ENCODE measurements around the gene SYT6. TPM values are rescaled to one million over a fixed set of nuclear protein-coding genes. Genes with fewer than 3 reads are reported as not detected.

SYT6 gene, protein sequence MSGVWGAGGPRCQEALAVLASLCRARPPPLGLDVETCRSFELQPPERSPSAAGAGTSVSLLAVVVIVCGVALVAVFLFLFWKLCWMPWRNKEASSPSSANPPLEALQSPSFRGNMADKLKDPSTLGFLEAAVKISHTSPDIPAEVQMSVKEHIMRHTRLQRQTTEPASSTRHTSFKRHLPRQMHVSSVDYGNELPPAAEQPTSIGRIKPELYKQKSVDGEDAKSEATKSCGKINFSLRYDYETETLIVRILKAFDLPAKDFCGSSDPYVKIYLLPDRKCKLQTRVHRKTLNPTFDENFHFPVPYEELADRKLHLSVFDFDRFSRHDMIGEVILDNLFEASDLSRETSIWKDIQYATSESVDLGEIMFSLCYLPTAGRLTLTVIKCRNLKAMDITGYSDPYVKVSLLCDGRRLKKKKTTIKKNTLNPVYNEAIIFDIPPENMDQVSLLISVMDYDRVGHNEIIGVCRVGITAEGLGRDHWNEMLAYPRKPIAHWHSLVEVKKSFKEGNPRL
- total RNA-seq: 10.3 TPM

GRCh38 chr1:114153261-114154145 lies at the start of gene SYT6:
TSS of gene SYT6 (minus strand) at chr1:114153869. CDS start at chr1:114153772, 97 bp downstream.

Other genes with a start within 250 kb of the SYT6 start
- 37.5 TPM for gene AP4B1, start 249.1 kb downstream of the SYT6 start, total RNA-seq
- gene DCLRE1B, start 248.5 kb downstream of the SYT6 start, total RNA-seq: 5.2 TPM
- 83.2 TPM for gene HIPK1, start 224.5 kb downstream of the SYT6 start, total RNA-seq
- gene OLFML3, start 174.4 kb downstream of the SYT6 start, total RNA-seq: 89.9 TPM